Parathyroid adenoma (tissue), 2 donors: Measurements from ENCODE around the gene RAPGEFL1.
A peak's percentile ranks its signal among the peaks of the same experiment; 100 is the strongest.

Source experiments
- H2AFZ ChIP-seq: fragments of 300-600 bp; sonication (generic); one replicate; pipeline ENCODE4 v1.7.0; 2017; ENCODE audit warnings: antibody characterized with exemption, mild to moderate bottlenecking
- H3K27ac ChIP-seq: fragments of 300-600 bp; sonication (generic); one replicate; pipeline ENCODE4 v1.7.0; 2017
- H3K27me3 ChIP-seq: fragments of 300-600 bp; sonication (generic); one replicate; pipeline ENCODE4 v1.7.0; 2017; ENCODE audit warnings: low read length; ENCODE audit not compliant: control insufficient read depth, insufficient read depth
- H3K36me3 ChIP-seq: fragments of 300-600 bp; sonication (generic); one replicate; pipeline ENCODE4 v1.7.0; 2017; ENCODE audit warnings: low read length; ENCODE audit not compliant: control insufficient read depth, insufficient read depth
- H3K4me1 ChIP-seq: fragments of 300-600 bp; sonication (generic); one replicate; pipeline ENCODE4 v1.7.0; 2017; ENCODE audit warnings: control low read depth
- H3K4me2 ChIP-seq: fragments of 300-600 bp; sonication (generic); one replicate; pipeline ENCODE4 v1.7.0; 2017; ENCODE audit warnings: low read length
- H3K4me3 ChIP-seq: fragments of 300-600 bp; sonication (generic); one replicate; pipeline ENCODE4 v1.7.0; 2017; ENCODE audit warnings: low read depth, low read length
- H3K79me2 ChIP-seq: fragments of 300-600 bp; sonication (generic); one replicate; pipeline ENCODE4 v1.7.0; 2017; ENCODE audit warnings: control low read depth
- H3K9ac ChIP-seq: fragments of 300-600 bp; sonication (generic); one replicate; pipeline ENCODE4 v1.7.0; 2017; ENCODE audit warnings: mild to moderate bottlenecking
- H3K9me3 ChIP-seq: fragments of 300-600 bp; sonication (generic); one replicate; pipeline ENCODE4 v1.7.0; 2017; ENCODE audit warnings: low read length; ENCODE audit not compliant: control insufficient read depth
- CTCF ChIP-seq: fragments of 300-600 bp; sonication (generic); IDR thresholded peaks from one replicate; pipeline ENCODE4 v1.7.0; 2017; ENCODE audit warnings: antibody characterized with exemption, mild to moderate bottlenecking
- donor health status: primary hyperparathyroidism.

Gene RAPGEFL1

GRCh38 chr17:40159456-40159855 lies 17.8 kb upstream of the RAPGEFL1 start:
- H3K4me2 ChIP-seq, result no peak overlapping the region
- no peak overlapping the region for H3K4me3 ChIP-seq
- H3K27ac ChIP-seq, result no peak overlapping the region
- H3K9me3 ChIP-seq, result no peaks in the 10 kb centered on the region
- H3K27me3 ChIP-seq, result no peaks in the 10 kb centered on the region
- H2AFZ ChIP-seq, result no peak overlapping the region
- H3K9ac ChIP-seq, result no peak overlapping the region
- TF ChIP-seq CTCF, result no peak
- H3K4me1 ChIP-seq, result no peaks in the 10 kb centered on the region
- H3K36me3 ChIP-seq, result no peaks in the 10 kb centered on the region
- peaks cover 28% of the 10 kb centered on the region for H3K79me2 ChIP-seq

- H3K9ac ChIP-seq, result no peak overlapping the region
- H3K4me2 ChIP-seq, result no peak overlapping the region
- no peaks in the 10 kb centered on the region for H3K4me1 ChIP-seq
- H3K36me3 ChIP-seq, result no peaks in the 10 kb centered on the region
- TF ChIP-seq CTCF, result no peak
- no peaks in the 10 kb centered on the region for H3K27me3 ChIP-seq
- H3K27ac ChIP-seq, result peak overlapping the region; percentile 17
- H3K9me3 ChIP-seq, result no peaks in the 10 kb centered on the region
- H2AFZ ChIP-seq, result no peak overlapping the region
- peaks cover 5% of the 10 kb centered on the region for H3K79me2 ChIP-seq
- H3K4me3 ChIP-seq, result no peak overlapping the region
These were observed 9.5 kb upstream of the RAPGEFL1 start for GRCh38 chr17:40167685-40168261.

GRCh38 chr17:40168262-40168832 lies 8.9 kb upstream of the RAPGEFL1 start:
- TF ChIP-seq CTCF, result peak; percentile 86
- no peaks in the 10 kb centered on the region for H3K27me3 ChIP-seq
- no peak overlapping the region for H3K9ac ChIP-seq
- H3K79me2 ChIP-seq, result peaks cover 2% of the 10 kb centered on the region
- H3K27ac ChIP-seq, result peak overlapping the region; percentile 17
- H3K4me2 ChIP-seq, result no peak overlapping the region
- no peaks in the 10 kb centered on the region for H3K36me3 ChIP-seq
- no peaks in the 10 kb centered on the region for H3K9me3 ChIP-seq
- no peak overlapping the region for H2AFZ ChIP-seq
- no peaks in the 10 kb centered on the region for H3K4me1 ChIP-seq
- no peak overlapping the region for H3K4me3 ChIP-seq

- no peaks in the 10 kb centered on the region for H3K36me3 ChIP-seq
- no peaks in the 10 kb centered on the region for H3K27me3 ChIP-seq
- H3K9ac ChIP-seq, result no peak overlapping the region
- no peak overlapping the region for H3K4me3 ChIP-seq
- no peak for TF ChIP-seq CTCF
- H3K4me1 ChIP-seq, result no peaks in the 10 kb centered on the region
- H3K9me3 ChIP-seq, result no peaks in the 10 kb centered on the region
- peaks cover 2% of the 10 kb centered on the region for H3K79me2 ChIP-seq
- no peak overlapping the region for H2AFZ ChIP-seq
- H3K4me2 ChIP-seq, result no peak overlapping the region
- H3K27ac ChIP-seq, result no peak overlapping the region
These were observed 6.9 kb upstream of the RAPGEFL1 start for GRCh38 chr17:40170325-40170724.

GRCh38 chr17:40171750-40172149 lies 5.5 kb upstream of the RAPGEFL1 start:
- no peaks in the 10 kb centered on the region for H3K4me1 ChIP-seq
- no peak overlapping the region for H3K9ac ChIP-seq
- H2AFZ ChIP-seq, result no peak overlapping the region
- no peaks in the 10 kb centered on the region for H3K27me3 ChIP-seq
- H3K36me3 ChIP-seq, result no peaks in the 10 kb centered on the region
- H3K27ac ChIP-seq, result no peak overlapping the region
- H3K4me2 ChIP-seq, result no peak overlapping the region
- peaks cover 2% of the 10 kb centered on the region for H3K79me2 ChIP-seq
- H3K4me3 ChIP-seq, result no peak overlapping the region
- no peaks in the 10 kb centered on the region for H3K9me3 ChIP-seq
- no peak for TF ChIP-seq CTCF
